GM23338 (cell line): ENCODE results near the gene ZBTB6. TPM values are rescaled to one million over a fixed set of nuclear protein-coding genes. Genes with fewer than 3 reads are reported as not detected.
A peak's percentile ranks its signal among the peaks of the same experiment; 100 is the strongest.

Experiments
- ATAC-seq: fragments of 200-7000 bp; cut with Tn5 transposase; 3 replicates; pipeline ENCODE4 v1.9.1; 2020
- DNase-seq: peaks from one replicate; pipeline ENCODE4 v3.0.0-alpha.2; 2015; ENCODE audit warnings: low spot score
- H2AFZ ChIP-seq: fragments of 200-600 bp; sonication (generic); 2 replicates; pipeline ENCODE4 v1.8.0; 2016; ENCODE audit warnings: antibody characterized with exemption, mild to moderate bottlenecking, moderate library complexity
- H3F3A ChIP-seq: fragments of 200-600 bp; sonication (generic); replicated peaks from 2 replicates; pipeline ENCODE4 v1.8.0; 2017; ENCODE audit warnings: antibody characterized with exemption, mixed run types, low read depth
- H3K27ac ChIP-seq: fragments of 200-600 bp; sonication (generic); 2 replicates; pipeline ENCODE4 v1.6.1; 2016; ENCODE audit warnings: low read depth
- H3K27me3 ChIP-seq: fragments of 200-600 bp; sonication (generic); 2 replicates; pipeline ENCODE4 v1.8.0; 2016; ENCODE audit warnings: mild to moderate bottlenecking, mixed run types, moderate library complexity; ENCODE audit not compliant: insufficient read depth
- H3K36me3 ChIP-seq: fragments of 200-600 bp; sonication (generic); 2 replicates; pipeline ENCODE4 v1.8.0; 2016; ENCODE audit warnings: mild to moderate bottlenecking; ENCODE audit not compliant: insufficient read depth
- H3K4me1 ChIP-seq: fragments of 200-600 bp; sonication (generic); 2 replicates; pipeline ENCODE4 v1.8.0; 2016; ENCODE audit warnings: mild to moderate bottlenecking, moderate library complexity; ENCODE audit not compliant: insufficient read depth
- H3K4me2 ChIP-seq: fragments of 200-600 bp; sonication (generic); 2 replicates; pipeline ENCODE4 v1.7.1; 2017; ENCODE audit warnings: mixed run types
- H3K4me3 ChIP-seq: fragments of 200-600 bp; sonication (generic); 2 replicates; pipeline ENCODE4 v1.6.1; 2016; ENCODE audit warnings: mixed run types
- H3K79me2 ChIP-seq: fragments of 200-600 bp; sonication (generic); replicated peaks from 2 replicates; pipeline ENCODE4 v1.8.0; 2017; ENCODE audit warnings: mild to moderate bottlenecking; ENCODE audit not compliant: insufficient read depth
- H3K9me2 ChIP-seq: fragments of 200-600 bp; sonication (generic); 2 replicates; pipeline ENCODE4 v1.8.0; 2017; ENCODE audit not compliant: insufficient read depth
- H4K20me1 ChIP-seq: fragments of 200-600 bp; sonication (generic); replicated peaks from 2 replicates; pipeline ENCODE4 v1.8.0; 2017; ENCODE audit warnings: mild to moderate bottlenecking; ENCODE audit not compliant: insufficient read depth
- H3K27ac Mint-ChIP-seq: 2 replicates; pipeline ENCODE4 v1.8.0; 2020; ENCODE audit warnings: inconsistent platforms, mild to moderate bottlenecking, moderate library complexity, mixed read lengths
- H3K27me3 Mint-ChIP-seq: 3 replicates; pipeline ENCODE4 v1.8.0; 2022; ENCODE audit warnings: low read depth, mild to moderate bottlenecking, moderate library complexity, mixed read lengths, inconsistent platforms; ENCODE audit not compliant: insufficient read depth, poor library complexity
- H3K36me3 Mint-ChIP-seq: 3 replicates; pipeline ENCODE4 v1.8.0; 2021; ENCODE audit warnings: low read depth, mild to moderate bottlenecking, inconsistent platforms, moderate library complexity, mixed read lengths
- H3K4me1 Mint-ChIP-seq: 3 replicates; pipeline ENCODE4 v1.8.0; 2020; ENCODE audit warnings: mild to moderate bottlenecking, inconsistent platforms, mixed read lengths
- H3K4me3 Mint-ChIP-seq: 3 replicates; pipeline ENCODE4 v1.8.0; 2021; ENCODE audit warnings: moderate library complexity, mild to moderate bottlenecking, inconsistent platforms, mixed read lengths
- H3K9me3 Mint-ChIP-seq: 3 replicates; pipeline ENCODE4 v1.8.0; 2020; ENCODE audit warnings: moderate library complexity, mild to moderate bottlenecking, inconsistent platforms, mixed read lengths
- CREB1 ChIP-seq: fragments of 250-450 bp; sonication (Bioruptor Pico); IDR thresholded peaks from 2 replicates; pipeline ENCODE4 v1.5.0; 2020; ENCODE audit warnings: low read depth, mild to moderate bottlenecking, moderate library complexity
- EZH2 ChIP-seq: fragments of 200-600 bp; sonication (generic); IDR thresholded peaks from one replicate; pipeline ENCODE4 v1.8.0; 2017; ENCODE audit warnings: antibody characterized with exemption, mild to moderate bottlenecking, low read depth; ENCODE audit not compliant: unreplicated experiment
- EZH2phosphoT487 ChIP-seq: fragments of 200-600 bp; sonication (generic); IDR thresholded peaks from one replicate; pipeline ENCODE4 v1.8.1; 2018; ENCODE audit warnings: antibody characterized with exemption; ENCODE audit not compliant: unreplicated experiment
- NANOG ChIP-seq: IDR thresholded peaks from 2 replicates; pipeline ENCODE4 v1.6.1; 2016; ENCODE audit warnings: antibody characterized with exemption, borderline replicate concordance
- POLR2AphosphoS5 ChIP-seq: IDR thresholded peaks from 2 replicates; pipeline ENCODE4 v1.6.1; 2016; ENCODE audit warnings: antibody characterized with exemption, low read depth
- STAT1 ChIP-seq: IDR thresholded peaks from one replicate; pipeline ENCODE4 v1.6.1; 2016; ENCODE audit warnings: antibody characterized with exemption; ENCODE audit not compliant: unreplicated experiment
- polyA plus RNA-seq: library from polyadenylated mRNA; unstranded; fragments of >200 nt; fragmentation: Nextera tagmentation; extraction: Ambion mirVana; gene quantifications from 2 replicates; pipeline ENCODE4 v1.2.1, GENCODE V29; 2016
- total RNA-seq: library from RNA; depleted of rRNA; stranded (reverse); fragments of >200 nt; shearing (Covaris generic); gene quantifications from 2 replicates; pipeline ENCODE4 v1.2.3, GENCODE V29; 2014
- TF ChIP-seq, protein P1 (sequence below): IDR thresholded peaks from one replicate; pipeline ENCODE4 v1.6.1; 2018; ENCODE audit warnings: antibody characterized with exemption; ENCODE audit not compliant: unreplicated experiment

Gene ZBTB6
- total and polyA plus RNA-seq, 2 experiments from 2014 or later, result 4.0 to 12.7 TPM

DNA sequence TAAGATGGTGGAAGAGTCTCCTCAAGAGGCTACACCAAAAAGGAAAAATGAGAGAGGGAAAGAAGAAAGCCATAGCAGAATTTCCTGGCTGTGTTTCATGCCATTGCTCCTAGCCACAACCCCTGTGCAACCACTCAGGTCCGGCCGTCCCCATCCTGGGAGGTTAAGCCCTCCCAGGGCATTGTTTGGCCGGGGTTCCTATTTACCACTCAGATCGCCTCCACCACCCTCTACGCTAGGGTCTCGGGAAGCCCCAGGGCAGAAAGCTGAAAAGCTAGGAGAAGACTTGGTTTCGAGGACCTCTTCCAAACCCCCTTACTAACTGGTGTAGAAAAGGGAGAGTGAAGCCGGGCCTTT is 8.7 kb downstream of the ZBTB6 start:
- ATAC-seq (peak; percentile 78), DNase-seq (peak; percentile 75)
- Mint-ChIP-seq H3K4me3 (peak overlapping the region; percentile 93), H3K4me1 (peaks cover 8% of the 10 kb centered on the region; the same call in 2 of the 3 replicates), H3K9me3 (no peaks in the 10 kb centered on the region), H3K27me3 (peaks cover 2% of the 10 kb centered on the region), H3K27ac (peak overlapping the region; percentile 94), H3K36me3 (no peaks in the 10 kb centered on the region; the same call in 2 of the 3 replicates)
- H3K27ac ChIP-seq, result peak overlapping the region; percentile 93
- no peaks in the 10 kb centered on the region for H3K9me2 ChIP-seq
- H3K27me3 ChIP-seq, result no peaks in the 10 kb centered on the region
- H3K79me2 ChIP-seq, result peaks cover 60% of the 10 kb centered on the region
- peak overlapping the region; percentile 88 for H3K4me2 ChIP-seq
- H3K4me3 ChIP-seq, result peak overlapping the region; percentile 90
- TF ChIP-seq STAT1, result no peak
- TF ChIP-seq NANOG, result no peak
- TF ChIP-seq, protein P1, sequence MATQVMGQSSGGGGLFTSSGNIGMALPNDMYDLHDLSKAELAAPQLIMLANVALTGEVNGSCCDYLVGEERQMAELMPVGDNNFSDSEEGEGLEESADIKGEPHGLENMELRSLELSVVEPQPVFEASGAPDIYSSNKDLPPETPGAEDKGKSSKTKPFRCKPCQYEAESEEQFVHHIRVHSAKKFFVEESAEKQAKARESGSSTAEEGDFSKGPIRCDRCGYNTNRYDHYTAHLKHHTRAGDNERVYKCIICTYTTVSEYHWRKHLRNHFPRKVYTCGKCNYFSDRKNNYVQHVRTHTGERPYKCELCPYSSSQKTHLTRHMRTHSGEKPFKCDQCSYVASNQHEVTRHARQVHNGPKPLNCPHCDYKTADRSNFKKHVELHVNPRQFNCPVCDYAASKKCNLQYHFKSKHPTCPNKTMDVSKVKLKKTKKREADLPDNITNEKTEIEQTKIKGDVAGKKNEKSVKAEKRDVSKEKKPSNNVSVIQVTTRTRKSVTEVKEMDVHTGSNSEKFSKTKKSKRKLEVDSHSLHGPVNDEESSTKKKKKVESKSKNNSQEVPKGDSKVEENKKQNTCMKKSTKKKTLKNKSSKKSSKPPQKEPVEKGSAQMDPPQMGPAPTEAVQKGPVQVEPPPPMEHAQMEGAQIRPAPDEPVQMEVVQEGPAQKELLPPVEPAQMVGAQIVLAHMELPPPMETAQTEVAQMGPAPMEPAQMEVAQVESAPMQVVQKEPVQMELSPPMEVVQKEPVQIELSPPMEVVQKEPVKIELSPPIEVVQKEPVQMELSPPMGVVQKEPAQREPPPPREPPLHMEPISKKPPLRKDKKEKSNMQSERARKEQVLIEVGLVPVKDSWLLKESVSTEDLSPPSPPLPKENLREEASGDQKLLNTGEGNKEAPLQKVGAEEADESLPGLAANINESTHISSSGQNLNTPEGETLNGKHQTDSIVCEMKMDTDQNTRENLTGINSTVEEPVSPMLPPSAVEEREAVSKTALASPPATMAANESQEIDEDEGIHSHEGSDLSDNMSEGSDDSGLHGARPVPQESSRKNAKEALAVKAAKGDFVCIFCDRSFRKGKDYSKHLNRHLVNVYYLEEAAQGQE, result no peak
- no peak for TF ChIP-seq EZH2phosphoT487
- H3K36me3 ChIP-seq, result no peaks in the 10 kb centered on the region
- no peaks in the 10 kb centered on the region for H3F3A ChIP-seq
- peaks cover 16% of the 10 kb centered on the region; the same call in 1 of the 2 replicates for H4K20me1 ChIP-seq
- peaks cover 10% of the 10 kb centered on the region for H3K4me1 ChIP-seq
- 0 out of 2 replicates have a peak overlapping the region, but pooled peaks have one; percentile 49 for H2AFZ ChIP-seq

DNA sequence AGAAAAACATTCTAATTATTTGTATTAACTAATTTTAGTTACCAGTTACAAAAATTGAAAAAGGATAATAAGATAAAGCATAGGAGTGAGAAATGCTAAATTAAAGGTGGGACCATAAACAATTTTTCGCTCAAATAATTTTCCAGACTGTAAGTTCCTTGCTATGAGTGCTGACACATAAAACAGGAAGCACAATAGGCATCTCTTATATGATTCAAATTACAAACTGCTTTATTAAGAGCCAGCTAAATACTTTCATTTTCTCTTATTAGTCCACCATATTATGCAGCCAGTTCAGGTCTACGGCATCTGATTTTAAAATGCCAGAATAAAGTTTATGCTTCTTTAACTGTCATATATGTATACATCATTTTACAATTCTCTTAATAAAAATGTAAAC is 12.3 kb downstream of the ZBTB6 start:
- no peak overlapping the region for H3K4me2 ChIP-seq
- DNase-seq (no peak), ATAC-seq (no peak)
- peaks cover 3% of the 10 kb centered on the region; the same call in 2 of the 3 replicates for H3K36me3 Mint-ChIP-seq
- H3K9me3 Mint-ChIP-seq, result no peaks in the 10 kb centered on the region
- peaks cover 33% of the 10 kb centered on the region for H4K20me1 ChIP-seq
- no peak overlapping the region for H3K4me3 ChIP-seq
- H3K27ac ChIP-seq, result no peak overlapping the region
- H3K27ac Mint-ChIP-seq, result no peak overlapping the region
- H3K79me2 ChIP-seq, result peaks cover 89% of the 10 kb centered on the region
- peaks cover 8% of the 10 kb centered on the region; the same call in 1 of the 2 replicates for H3K36me3 ChIP-seq
- H2AFZ ChIP-seq, result no peak overlapping the region
- TF ChIP-seq EZH2phosphoT487 (no peak), NANOG (no peak)
- H3F3A ChIP-seq, result no peaks in the 10 kb centered on the region
- H3K9me2 ChIP-seq, result no peaks in the 10 kb centered on the region
- H3K4me1 ChIP-seq, result peaks cover 10% of the 10 kb centered on the region
- H3K27me3 Mint-ChIP-seq, result peaks cover 4% of the 10 kb centered on the region
- peaks cover 8% of the 10 kb centered on the region; the same call in 2 of the 3 replicates for H3K4me1 Mint-ChIP-seq
- H3K27me3 ChIP-seq, result no peaks in the 10 kb centered on the region
- no peak overlapping the region for H3K4me3 Mint-ChIP-seq

DNA sequence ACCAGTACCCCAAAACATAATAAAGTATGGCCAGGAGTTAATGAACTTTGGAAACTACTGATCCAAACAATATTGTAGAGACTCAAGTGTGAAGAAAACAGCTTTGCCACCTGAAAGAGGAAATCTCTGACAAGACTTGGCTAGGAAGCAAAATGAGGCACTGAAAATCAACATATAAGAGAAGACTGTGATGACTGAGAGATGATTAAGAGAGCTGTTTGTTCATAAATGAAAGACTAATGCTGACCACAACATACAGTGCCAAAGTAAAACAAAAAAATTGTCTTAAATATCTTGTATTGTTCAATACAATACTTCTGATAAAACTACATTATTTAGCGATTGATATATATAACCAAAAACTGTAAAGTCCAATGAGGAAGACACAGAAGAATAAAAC is 15.2 kb downstream of the ZBTB6 start:
- Histone ChIP-seq H3K27ac (peak overlapping the region; percentile 45; the same call in 1 of the 2 replicates), H3K4me1 (peaks cover 1% of the 10 kb centered on the region; the same call in 1 of the 2 replicates), H3K79me2 (peaks cover 88% of the 10 kb centered on the region), H2AFZ (no peak overlapping the region), H3K27me3 (no peaks in the 10 kb centered on the region), H3F3A (no peaks in the 10 kb centered on the region), H3K9me2 (no peaks in the 10 kb centered on the region), H4K20me1 (peaks cover 27% of the 10 kb centered on the region), H3K36me3 (peaks cover 24% of the 10 kb centered on the region), H3K4me2 (no peak overlapping the region), H3K4me3 (no peak overlapping the region)
- H3K27me3 Mint-ChIP-seq, result peaks cover 2% of the 10 kb centered on the region
- H3K9me3 Mint-ChIP-seq, result no peaks in the 10 kb centered on the region
- H3K4me3 Mint-ChIP-seq, result no peak overlapping the region
- no peak for ATAC-seq
- no peak overlapping the region for H3K27ac Mint-ChIP-seq
- H3K4me1 Mint-ChIP-seq, result no peaks in the 10 kb centered on the region
- DNase-seq, result no peak
- peaks cover 22% of the 10 kb centered on the region; the same call in 2 of the 3 replicates for H3K36me3 Mint-ChIP-seq
- no peak for TF ChIP-seq POLR2AphosphoS5
- TF ChIP-seq CREB1 (CRISPR knock-in tag), result no peak
- TF ChIP-seq EZH2phosphoT487, result no peak
- no peak for TF ChIP-seq EZH2
